ENCODE results near the gene CCDC85B. TPM values are rescaled to one million over a fixed set of nuclear protein-coding genes. Genes with fewer than 3 reads are reported as not detected.

The CCDC85B gene
- total RNA-seq, 4 donors from 2014 or later = 44.9 to 61.0 (median 53.1) TPM

GRCh38 chr11:65852508-65853245 is 37.8 kb upstream of the CCDC85B start:
- no peak for DNase-seq (ENCODE audit: low spot score in 2 of 2)
- TF ChIP-seq CTCF (IDR thresholded peaks at IDR 0.05) (no peak), POLR2A (IDR thresholded peaks at IDR 0.05) (no peak)
- intact Hi-C loops (cut with DNase I; ENCODE audit: low total_unique reads) = no loop called here
- 62 to 73% methylated on average over 14 to 33 of the region's 33 CpGs for WGBS, 2 donors
- no peak overlapping the region for H3K4me3 ChIP-seq (ENCODE audit: low read depth, poor library complexity, severe bottlenecking)

- intact Hi-C loops (cut with DNase I; ENCODE audit: low total_unique reads) = no loop called here
- no peak overlapping the region for H3K4me3 ChIP-seq (ENCODE audit: low read depth, poor library complexity, severe bottlenecking)
- DNase-seq (ENCODE audit: low spot score in 2 of 2) = no peak
- TF ChIP-seq CTCF (IDR thresholded peaks at IDR 0.05) (no peak), POLR2A (IDR thresholded peaks at IDR 0.05) (no peak)
- 75 to 84% methylated on average over 6 of the region's 6 CpGs for WGBS, 2 donors
Measured at GRCh38 chr11:65853246-65853979, 37.1 kb upstream of the CCDC85B start.

- intact Hi-C loops (cut with DNase I; ENCODE audit: low total_unique reads) = no loop called here
- 74 to 80% methylated on average over 3 to 4 of the region's 4 CpGs for WGBS, 2 donors
Measured at GRCh38 chr11:65854161-65854592, 36.3 kb upstream of the CCDC85B start.

GRCh38 chr11:65854852-65855837 is 35.3 kb upstream of the CCDC85B start:
- H3K4me3 ChIP-seq (ENCODE audit: low read depth, poor library complexity, severe bottlenecking) = no peak overlapping the region
- no peak for TF ChIP-seq CTCF (IDR thresholded peaks at IDR 0.05)
- no peak for TF ChIP-seq POLR2A (IDR thresholded peaks at IDR 0.05)
- WGBS, 2 donors = 78 to 79% methylated on average over 15 of the region's 15 CpGs
- no peak for DNase-seq (ENCODE audit: low spot score in 2 of 2)
- intact Hi-C loops (cut with DNase I; ENCODE audit: low total_unique reads) = no loop called here

More at GRCh38 chr11:65854161-65854592, 36.3 kb upstream of the CCDC85B start:
- H3K4me3 ChIP-seq (ENCODE audit: low read depth, poor library complexity, severe bottlenecking) = no peak overlapping the region
- DNase-seq (ENCODE audit: low spot score in 2 of 2) = no peak
- TF ChIP-seq POLR2A (IDR thresholded peaks at IDR 0.05) (no peak), CTCF (IDR thresholded peaks at IDR 0.05) (peak in 1 of 3 donors; percentile 88)

GRCh38 chr11:65855927-65856363 is 34.5 kb upstream of the CCDC85B start:
- WGBS, 2 donors = 78 to 84% methylated on average over 15 of the region's 15 CpGs

More at GRCh38 chr11:65855927-65856363, 34.5 kb upstream of the CCDC85B start:
- no peak for DNase-seq (ENCODE audit: low spot score in 2 of 2)
- intact Hi-C loops (cut with DNase I; ENCODE audit: low total_unique reads) = no loop called here
- no peak for TF ChIP-seq POLR2A (IDR thresholded peaks at IDR 0.05)
- no peak for TF ChIP-seq CTCF (IDR thresholded peaks at IDR 0.05)
- no peak overlapping the region for H3K4me3 ChIP-seq (ENCODE audit: low read depth, poor library complexity, severe bottlenecking)
